ENCODE measurements around the gene CXCL14. TPM values are rescaled to one million over a fixed set of nuclear protein-coding genes. Genes with fewer than 3 reads are reported as not detected.

Gene CXCL14, protein sequence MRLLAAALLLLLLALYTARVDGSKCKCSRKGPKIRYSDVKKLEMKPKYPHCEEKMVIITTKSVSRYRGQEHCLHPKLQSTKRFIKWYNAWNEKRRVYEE
- 9.5 TPM for total RNA-seq

DNA sequence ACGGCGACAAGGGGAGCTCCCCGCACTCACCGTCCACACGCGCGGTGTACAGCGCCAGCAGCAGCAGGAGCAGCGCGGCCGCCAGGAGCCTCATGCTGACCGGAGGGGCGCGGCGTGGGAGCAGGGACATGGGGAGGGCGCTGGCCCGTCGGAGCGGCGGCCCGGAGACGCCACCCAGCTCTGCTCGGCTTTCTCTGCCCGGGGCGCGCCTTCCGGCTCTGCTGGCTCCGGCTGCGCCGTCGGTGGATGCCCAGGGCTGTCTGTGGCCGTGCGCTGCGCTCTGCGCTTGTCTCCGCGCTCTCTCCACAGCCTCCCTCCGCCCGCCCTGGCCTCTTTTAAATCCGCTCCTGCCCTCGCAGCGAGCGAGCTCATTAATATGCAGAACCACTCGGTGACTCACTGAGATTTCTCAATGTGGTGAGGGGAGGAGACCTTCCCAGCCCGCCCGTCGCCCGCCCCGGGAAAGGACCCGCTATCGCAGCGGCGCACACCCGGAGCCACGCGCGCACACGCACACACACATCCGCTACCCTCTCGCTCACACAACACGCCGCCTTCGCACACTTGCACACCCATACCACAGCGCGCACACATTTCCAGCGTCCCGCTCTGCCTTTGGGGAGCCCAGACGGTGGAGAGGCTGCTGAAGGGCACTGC, at the start of gene CXCL14:
TSS of gene CXCL14 (minus strand) at position 307 of the 657 bp plus-strand sequence. CDS start at position 94, 213 bp downstream.
- DNase-seq: peak; percentile 52

DNA sequence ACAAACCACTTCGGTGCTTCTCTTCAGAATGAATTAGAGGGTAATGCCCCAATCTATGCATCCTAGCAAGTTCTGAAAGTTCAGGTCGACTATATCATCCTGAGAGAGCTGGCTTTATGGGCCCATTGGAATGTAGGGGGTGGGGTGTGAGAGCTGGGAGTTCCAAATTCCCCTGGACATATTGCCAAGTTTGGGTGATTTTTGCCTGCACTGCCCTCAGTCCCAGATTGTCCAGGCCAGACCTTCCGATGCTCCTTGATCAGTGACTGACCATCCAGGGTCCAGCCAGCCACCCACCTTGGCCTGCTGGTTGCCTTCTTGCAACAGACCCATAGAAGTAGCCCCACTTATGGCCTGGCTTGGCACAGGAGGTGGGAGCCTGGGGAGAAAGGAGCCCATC, 47.8 kb upstream of the CXCL14 start:
- no peak for DNase-seq

DNA sequence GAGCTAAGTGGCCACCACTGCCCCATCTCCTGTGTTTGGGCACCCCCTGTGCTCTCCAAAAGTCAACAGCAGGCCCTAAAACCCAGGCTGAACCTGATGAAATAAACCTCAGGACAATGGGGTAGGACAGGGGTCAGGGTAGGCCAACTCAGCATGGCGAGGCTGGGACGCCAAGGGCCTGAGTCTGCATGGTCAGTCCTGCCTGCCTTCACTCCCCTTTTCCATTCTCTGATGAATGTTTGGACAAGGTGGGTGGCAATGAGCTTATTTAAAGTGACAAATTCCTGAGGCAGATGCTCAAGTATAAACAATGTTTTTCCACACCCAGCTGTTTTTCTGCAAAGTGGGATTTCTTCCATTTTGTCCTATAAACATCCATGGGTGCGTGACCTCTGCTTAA, 47.2 kb upstream of the CXCL14 start:
- DNase-seq: no peak

DNA sequence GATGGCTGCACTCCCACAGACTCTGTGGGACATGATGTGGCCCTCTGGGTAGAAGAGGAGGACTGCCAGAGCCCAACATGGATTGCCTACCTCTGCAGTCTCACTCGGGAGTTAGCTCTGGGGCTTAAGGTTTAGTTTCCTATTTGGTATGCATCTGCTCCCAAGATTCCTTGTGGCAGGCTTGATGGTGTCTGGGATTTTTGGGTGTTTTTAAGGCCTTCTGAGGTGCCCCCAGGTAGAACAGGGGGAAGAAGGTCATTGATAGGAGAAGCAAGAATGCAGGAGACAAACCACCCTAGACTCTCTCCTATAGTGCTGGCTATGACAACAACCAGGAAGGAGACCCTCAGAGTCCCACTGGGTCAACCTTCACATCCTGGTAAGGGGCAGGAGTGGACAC, 46.7 kb upstream of the CXCL14 start:
- no peak for DNase-seq

DNA sequence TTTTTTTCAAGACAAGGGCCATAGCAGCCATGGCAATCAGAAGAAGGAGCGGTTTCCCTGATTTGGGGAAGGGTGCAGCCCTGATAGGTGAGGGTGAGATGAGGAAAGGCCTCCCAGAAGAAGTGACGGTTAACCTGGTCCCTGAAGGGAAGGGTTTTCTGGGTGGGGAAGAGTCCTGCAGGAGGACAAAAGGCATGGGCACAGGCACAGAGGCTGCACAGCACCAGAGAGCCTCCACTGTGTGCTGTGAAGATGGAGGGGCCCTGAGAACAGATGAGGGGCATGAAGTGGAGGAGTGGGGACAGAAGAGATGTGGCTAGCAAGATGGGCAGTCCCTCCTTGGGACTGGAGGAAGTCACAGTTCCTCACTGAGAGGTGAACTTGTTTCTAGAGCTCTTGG, 46.3 kb upstream of the CXCL14 start:
- no peak for DNase-seq

DNA sequence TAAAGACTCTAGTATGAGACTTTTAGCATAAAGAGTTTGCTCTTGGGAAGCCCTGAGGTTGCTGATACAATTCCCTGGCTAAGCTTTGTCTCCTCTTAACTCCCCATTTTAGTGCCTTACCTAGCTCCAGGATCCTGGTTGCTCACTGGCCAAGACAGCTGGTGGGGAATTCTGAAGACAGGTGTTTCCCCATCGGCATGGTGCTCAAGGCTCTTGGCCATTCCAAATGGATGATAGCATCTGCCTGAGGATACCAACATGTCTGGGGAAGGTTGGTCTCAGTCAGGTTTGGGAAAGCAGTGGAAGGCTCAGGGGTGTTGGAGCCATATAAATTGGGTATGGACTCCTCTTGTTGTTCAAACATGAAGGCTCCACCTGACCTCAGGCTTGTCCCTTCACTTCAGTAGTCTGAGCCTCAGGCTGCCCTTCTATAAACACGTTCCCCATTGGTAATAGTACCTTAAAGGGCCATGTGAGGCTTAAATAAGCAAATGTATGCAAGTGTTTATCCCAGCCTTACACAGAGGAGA, 44.5 kb upstream of the CXCL14 start:
- DNase-seq: no peak

DNA sequence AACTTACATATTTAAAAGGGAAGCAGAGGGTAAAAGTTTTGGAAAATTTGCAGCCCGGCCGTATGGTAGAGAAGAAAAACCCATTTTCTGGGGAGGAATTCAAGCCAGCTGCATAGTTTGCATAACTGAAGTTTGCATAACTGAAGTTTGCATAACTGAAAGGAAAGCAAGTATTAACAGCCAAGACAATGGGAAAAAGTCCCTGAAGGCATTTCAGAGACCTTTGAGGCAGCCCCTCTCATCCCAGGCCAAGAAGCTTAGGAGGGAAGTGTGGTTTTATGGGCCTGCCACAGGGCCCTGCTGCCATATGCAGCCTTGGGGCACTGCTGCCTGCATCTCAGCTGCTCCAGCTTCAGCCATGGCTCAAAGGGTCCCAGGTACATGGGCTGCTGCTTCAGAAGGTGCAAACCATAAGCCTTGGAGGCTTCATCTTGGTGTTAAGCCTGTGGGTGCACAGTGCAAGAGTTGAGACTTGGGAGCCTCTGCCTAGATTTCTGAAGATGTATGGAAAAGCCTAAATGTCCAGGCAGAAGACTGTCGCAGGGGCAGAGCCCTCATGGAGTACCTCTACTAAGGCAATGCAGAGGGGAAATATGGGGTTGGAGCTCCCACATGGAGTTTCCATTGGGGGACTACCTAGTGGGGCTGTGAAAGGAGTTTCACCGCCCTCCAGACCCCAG, 36.9 kb upstream of the CXCL14 start:
- no peak for DNase-seq

DNA sequence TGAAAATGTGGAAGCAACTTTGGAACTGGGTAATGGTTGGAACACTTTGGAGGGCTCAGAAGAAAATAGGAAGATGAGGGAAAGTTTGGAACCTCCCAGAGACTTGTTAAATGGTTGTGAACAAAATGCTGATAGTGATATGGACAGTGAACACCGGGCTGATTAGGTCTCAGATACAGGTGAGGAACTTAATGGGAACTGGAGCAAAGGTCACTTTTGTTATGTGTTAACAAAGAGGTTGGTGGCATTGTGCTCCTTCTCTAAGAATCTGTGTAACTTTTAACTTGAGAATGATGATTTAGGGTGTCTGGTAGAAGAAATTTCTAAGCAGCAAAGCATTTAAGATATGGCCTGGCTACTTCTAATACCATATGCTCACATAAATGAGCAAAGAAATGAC, 36.4 kb upstream of the CXCL14 start:
- DNase-seq: no peak

DNA sequence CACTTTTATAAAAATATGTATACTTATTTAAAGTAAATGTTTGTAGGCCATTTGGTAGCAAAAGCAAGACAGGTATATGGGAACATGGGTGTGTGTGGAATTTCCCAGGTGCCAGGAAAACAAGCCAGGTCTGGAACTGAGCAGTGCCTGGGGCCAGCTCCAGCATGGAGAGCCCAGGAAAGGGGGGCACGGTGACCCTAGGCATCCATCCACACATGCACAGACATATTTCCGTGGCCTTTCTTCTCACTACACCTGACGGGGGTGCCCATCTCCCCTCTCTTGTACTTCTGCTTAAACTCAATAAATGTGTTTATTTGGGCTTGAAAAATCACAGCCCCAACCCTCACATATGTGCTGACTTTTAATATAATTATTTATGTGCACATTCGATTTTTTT, 31.2 kb upstream of the CXCL14 start:
- no peak for DNase-seq

DNA sequence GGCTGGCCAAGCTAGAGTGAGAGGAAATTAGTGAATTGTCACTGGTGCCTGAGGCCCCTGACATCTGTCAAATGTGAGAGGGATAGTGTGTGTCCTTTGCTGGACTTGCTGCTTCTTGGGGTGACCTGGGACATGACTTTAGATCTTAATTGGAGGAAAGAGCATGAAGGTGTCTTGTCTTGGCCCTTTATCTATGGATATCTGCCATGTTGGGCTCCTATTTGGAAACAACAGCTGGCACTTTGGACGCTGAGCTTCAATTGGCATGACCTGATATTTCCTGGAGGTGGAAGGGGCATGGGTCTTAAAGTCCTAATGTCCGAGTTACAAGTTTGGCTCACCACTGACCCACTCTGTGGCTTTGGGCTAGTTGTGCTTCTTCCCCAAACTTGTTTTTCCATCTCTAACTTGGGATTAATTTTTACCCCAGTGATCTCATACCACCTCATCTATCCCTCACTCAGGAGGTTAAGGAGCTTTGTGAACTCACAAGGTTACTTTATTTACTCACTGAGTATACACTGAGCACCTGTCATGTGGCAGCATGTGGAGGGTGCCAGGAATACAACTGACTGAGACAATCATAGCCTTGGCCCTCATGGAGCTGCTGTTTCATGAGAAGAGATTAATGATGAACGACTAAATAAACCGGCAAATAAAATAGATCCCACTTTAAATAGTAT, 30.1 kb upstream of the CXCL14 start:
- no peak for DNase-seq

DNA sequence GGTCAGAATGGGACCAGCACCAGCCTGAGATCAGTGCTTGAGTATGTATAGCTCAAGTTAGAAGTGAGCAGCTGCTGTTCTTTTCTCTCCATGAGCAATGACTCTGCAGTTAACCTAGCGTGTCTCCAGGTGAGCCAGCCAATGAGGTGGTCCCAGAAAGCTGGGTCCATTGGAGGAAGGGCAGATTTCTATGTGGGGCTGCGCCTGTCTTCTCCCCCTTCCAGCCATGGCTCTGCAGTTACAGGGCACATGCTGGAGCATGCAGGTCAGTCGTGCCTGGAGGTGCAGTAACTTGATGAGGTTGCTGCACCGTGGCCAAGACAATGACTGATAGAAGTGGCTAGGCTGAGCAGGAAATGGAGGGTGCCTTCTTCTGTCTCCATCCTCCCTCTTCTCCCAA, 29.6 kb upstream of the CXCL14 start:
- no peak for DNase-seq

DNA sequence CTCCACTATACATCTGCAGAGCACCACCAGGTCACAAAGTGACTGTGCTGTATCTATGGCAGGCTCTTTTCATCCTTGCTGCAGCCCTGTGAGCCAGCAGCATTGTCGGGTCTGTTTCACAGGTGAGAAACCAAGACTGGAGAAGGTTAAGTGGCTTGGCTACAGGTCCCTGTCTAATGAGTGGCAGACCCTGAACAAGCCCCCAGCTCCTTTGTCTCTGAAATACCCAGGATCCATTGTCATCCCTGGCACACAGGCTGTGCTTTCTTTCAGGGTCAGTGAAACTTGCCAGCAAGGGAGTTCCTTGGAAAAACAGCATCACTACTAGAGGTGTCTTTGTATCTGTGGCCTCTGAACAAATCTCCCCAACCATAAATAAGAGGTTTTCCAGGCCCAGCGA, 27.6 kb upstream of the CXCL14 start:
- DNase-seq: no peak

DNA sequence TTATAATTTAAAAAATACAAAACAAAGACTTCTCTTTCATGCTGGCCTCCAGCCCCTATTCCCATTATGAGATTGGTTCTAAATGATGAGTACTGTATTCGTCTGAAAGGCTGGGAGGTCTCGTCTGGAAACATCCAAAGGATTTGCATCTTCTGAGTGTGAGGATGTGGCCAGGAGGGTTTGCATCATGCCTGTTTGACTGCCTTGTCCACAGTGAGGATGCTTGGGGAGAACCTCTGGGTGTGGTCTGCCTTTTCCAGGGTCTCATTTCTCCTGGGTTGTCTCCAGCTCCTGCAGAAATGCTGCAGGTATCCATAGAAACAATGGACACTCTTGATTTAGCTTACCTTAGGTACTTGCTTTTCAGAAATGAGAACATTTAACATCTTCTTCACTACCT, 26.4 kb upstream of the CXCL14 start:
- DNase-seq: no peak

DNA sequence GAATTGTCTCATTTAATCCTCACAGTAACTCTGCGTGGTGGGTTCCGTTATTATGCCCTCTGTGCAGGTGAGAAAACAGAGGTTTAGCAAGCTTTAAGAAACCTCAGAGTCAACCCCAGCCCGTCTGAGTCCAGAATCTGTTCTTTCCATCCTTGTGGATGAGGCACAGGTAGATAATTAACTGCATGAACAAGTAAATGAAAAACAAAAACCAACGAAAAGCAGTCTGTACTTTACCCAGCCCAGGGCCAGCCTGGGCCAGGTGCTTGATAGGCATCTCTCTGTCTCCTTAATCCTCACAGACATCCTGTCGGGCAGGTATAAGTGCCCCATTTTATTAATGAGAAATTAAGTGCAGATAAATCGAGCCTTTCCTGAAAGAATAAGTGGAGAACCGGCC, 25.3 kb upstream of the CXCL14 start:
- no peak for DNase-seq

DNA sequence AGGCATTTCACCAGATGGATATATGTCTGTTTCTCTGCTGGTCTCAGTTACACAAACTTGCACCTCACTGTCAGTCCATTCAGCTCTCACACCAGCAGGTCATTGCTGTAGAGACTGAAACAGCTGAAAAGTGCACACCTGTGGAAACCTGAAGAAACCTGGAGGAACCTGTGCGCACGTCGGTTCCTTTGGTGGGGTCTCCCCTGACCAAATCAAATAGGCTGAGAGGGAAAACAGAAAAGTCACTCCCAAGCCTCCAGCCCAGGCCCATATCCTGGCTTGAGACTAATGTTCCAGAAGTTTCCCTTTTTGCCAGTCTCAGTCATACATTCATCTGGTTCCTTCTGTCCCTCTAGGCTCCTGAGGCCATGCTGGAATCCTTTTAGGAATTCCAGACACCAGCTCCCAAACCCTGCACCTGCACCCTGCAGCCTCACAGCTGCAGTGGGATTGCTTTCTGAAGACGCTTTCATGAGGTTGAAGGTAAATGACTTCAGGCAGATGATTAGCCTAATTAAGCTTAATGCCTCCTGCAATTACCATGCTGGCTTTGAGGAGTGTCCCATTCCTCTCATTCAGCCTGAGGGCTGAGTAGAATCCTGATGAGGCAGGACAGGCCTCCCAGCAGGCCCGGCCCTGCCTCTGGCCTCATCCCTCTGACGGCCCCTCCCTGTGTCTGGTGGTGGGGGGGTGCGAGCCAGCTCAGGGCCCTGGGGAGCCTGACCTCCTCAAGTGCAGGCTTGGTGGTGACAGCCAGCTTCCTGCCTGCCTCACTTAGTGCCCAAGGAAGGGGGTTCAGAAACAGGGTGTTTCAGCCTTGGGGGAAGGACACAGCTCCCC, 24.3 kb upstream of the CXCL14 start:
- no peak for DNase-seq

DNA sequence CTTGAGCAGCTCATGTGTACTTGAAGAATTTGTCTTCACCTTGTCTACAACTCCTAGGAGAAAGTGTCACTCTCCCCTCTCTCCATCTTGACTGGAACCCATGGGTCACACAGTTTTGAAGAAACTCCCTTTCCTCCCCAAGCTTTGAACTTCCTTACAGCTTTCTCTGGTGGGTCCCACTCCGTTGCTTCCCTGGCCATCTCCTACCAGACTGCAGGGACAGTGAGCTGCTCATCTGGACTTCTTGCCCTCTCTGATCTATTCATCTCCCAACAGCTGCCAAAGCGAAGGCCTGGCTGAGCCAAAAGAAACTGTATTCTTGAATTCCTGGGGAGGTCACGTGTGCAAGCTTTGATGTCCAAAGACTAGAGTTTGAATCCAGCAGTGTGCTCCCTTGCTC, 22.7 kb upstream of the CXCL14 start:
- DNase-seq: no peak

DNA sequence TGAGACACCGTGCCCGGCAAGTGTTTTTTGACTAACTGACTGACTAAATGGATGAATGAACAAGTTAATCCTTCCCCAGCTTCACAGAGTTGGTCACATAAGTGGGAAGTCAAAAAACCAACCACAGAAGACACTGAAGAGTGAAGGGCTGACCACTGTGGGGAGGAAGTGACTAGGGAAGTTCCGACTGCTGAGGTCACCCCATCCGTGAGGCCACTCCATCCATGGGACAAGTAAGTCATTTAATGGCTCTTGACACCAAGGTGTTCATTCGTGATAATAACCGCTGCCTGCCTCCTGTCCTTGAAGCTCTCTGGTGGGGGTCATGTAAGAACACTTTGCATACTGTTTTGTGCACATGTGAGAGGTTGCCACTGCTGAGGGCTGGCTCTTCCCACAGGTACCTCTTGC, 22.2 kb upstream of the CXCL14 start:
- DNase-seq: no peak

DNA sequence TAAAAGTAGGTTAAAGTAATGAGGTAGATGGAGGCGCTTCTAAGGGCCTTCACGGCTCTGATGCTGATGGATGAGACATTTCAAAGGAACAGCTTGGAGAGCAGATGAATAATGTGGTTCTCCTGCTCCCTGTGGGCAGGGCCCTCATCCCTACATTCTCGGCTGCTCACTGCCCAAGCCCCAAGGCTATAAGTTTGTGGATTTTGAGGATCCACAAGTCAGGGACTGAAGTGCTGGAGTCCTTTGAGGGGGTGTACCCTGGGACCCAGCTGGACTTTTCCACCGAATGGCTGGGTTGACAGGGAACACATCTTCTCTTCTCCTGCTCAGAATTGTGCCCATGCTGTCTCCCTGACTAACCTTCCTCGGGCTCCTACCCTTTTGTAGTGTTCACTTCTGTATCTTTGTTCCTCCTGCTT, 21.4 kb upstream of the CXCL14 start:
- DNase-seq: no peak

DNA sequence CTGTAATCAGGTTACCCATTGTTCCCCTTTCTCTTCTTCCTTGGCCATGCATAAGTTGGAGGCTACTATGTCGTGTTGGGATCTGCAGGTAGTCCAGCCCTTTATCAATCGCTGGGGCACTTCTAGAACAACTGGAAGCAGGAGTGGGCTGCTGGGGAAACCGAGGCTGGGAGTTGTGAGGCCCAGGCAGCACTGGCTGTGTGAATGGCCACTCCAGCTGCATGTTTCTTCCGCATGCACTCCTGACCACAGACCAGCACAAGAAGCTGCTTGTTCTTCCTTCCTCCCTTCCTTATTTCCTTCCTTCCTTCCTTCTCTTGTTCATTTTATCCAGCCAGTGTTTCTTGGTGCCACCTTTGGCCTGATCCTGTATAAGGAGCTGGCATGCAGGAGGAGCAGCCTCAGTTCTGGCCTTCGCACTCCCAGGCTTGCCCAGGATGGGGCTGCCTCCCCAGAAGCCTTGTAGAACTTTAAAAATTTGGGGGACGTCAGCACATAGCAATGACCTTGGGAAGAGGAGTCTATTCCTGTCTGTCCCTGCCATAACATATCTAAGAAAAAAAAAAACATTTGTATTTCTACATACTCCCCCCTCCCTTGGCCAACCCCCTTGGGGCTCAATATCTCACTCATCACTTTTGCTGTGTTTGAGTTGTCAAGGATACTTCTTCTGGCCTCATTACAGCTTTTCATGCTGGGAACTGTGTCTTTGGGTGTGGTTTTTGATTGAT, 20.8 kb upstream of the CXCL14 start:
- DNase-seq: no peak

DNA sequence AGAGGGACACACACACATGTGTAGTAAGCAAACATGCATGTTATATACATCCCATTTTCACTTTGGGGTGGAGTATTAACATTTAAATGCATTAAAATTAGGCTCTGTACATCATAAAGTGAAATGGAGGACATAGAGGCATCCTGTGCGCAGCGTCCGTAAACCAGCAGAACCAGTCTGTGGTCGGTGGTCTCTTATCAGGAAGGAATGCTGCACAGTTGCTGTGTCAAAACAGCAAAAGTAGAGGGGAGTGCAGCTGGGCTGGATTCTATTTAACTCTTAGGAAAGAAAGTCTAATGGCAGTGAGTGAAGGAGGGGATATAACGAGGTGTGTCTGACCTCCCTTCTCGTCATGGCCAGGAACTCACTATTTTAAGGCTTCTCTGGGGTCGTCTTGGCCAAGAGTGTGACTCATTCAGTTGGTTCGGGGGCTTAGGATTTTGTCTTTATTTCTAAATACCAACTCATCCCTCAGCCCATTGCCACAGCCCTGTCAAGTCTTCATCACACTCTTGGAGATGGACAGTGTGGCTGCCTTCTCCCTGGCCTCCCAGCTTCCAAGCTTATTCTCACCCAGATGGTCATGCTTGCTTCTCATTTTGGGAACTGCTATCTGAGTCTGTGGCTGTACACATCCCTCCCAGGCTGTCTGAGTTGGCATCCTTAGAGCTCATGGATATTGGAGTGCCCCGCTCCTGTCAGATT, 20.1 kb upstream of the CXCL14 start:
- no peak for DNase-seq

DNA sequence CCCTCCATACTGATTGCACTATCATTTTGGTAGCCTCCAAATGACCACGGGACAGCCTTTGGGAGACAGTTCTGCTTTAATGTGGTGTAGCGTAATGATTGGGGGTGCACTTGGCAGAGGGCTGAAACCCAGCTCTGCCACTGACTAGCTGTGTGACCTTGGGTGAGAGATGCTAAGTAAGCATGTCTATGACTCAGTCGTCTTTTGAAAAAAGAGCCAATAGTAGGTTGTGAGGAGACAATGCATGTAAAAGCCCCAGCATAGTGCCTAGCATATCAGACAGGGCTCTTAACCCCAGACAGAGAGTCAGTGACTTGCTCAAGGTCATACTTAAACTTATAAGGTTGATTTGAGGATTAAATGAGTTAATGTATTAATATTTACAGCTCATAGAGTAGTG, 18.0 kb upstream of the CXCL14 start:
- no peak for DNase-seq
